Endothelial cell of umbilical vein (primary cell): ENCODE data around the gene MIEF1. TPM values are rescaled to one million over a fixed set of nuclear protein-coding genes. Genes with fewer than 3 reads are reported as not detected.

Source experiments
- BruUV-seq: library from RNA; stranded (reverse); fragments of 400-500 nt; replicated peaks from 2 replicates; lab custom pipeline; 2021; lab: Mats Ljungman, UMichigan
- CTCF ChIA-PET: fragments of 300-600, 350-600 bp; sonication (Branson Sonifier 250); formaldehyde crosslinking; loops from one replicate; lab custom pipeline; 2021; ENCODE audit warnings: antibody characterized with exemption, inconsistent platforms; lab: Charles Lee
- POLR2A ChIA-PET: fragments of 300-600, 350-600 bp; sonication (Branson Sonifier 250); formaldehyde crosslinking; loops from one replicate; lab custom pipeline; 2021; ENCODE audit warnings: antibody characterized with exemption, inconsistent platforms; lab: Charles Lee
- DNase-seq: peaks from one replicate; pipeline ENCODE4 v3.0.0-alpha.2; 2011; ENCODE audit warnings: low read depth, low spot score
- FAIRE-seq: peaks from 2 replicates; lab custom pipeline; 2011; peaks lifted over from hg19 to GRCh38; lab: Jason Lieb, UNC
- H2AFZ ChIP-seq: 2 replicates; pipeline ENCODE4 v1.6.0; 2012; ENCODE audit warnings: low read depth, low read length, control low read depth, inconsistent platforms
- H3K27ac ChIP-seq: 2 replicates; pipeline ENCODE4 v1.5.1; 2011; ENCODE audit warnings: low read depth, mild to moderate bottlenecking, control low read depth, low read length, moderate library complexity; ENCODE audit not compliant: insufficient read depth
- H3K27me3 ChIP-seq, 2 experiments: 2 replicates each; pipeline versions ENCODE4 v1.6.0 to v1.6.1; 2011; ENCODE audit warnings: low read length in 2 of 2, mixed read lengths in 1 of 2; ENCODE audit not compliant: control insufficient read depth in 2 of 2, insufficient read depth in 2 of 2
- H3K36me3 ChIP-seq, 2 experiments: 2 replicates in 1 of 2; 3 replicates in 1 of 2; pipeline ENCODE4 v1.5.1; 2011; ENCODE audit warnings: low read length in 2 of 2, mild to moderate bottlenecking in 1 of 2, moderate library complexity in 1 of 2; ENCODE audit not compliant: control insufficient read depth in 2 of 2, insufficient read depth in 2 of 2; ENCODE audit errors: extremely low read depth in 1 of 2
- H3K4me1 ChIP-seq: 3 replicates; pipeline ENCODE4 v1.5.1; 2011; ENCODE audit warnings: mild to moderate bottlenecking, low read length; ENCODE audit not compliant: control insufficient read depth, insufficient read depth; ENCODE audit errors: extremely low read depth
- H3K4me2 ChIP-seq: 2 replicates; pipeline ENCODE4 v1.6.1; 2011; ENCODE audit warnings: low read length, control low read depth, mixed read lengths; ENCODE audit not compliant: insufficient read depth
- H3K4me3 ChIP-seq, 3 experiments: fragments of 200-600 bp in 1 of 3; sonication (generic), shearing (Covaris generic) in 1 of 3; replicated peaks in 1 of 3; 2 replicates each; pipeline ENCODE4 v1.5.1; 2011 to 2016; ENCODE audit warnings: control low read depth in 3 of 3, low read length in 3 of 3, mild to moderate bottlenecking in 2 of 3, inconsistent platforms in 1 of 3, low read depth in 1 of 3, moderate library complexity in 1 of 3; ENCODE audit not compliant: insufficient read depth in 1 of 3
- H3K79me2 ChIP-seq: 2 replicates; pipeline ENCODE4 v1.6.0; 2012; ENCODE audit warnings: low read length, inconsistent platforms; ENCODE audit not compliant: control insufficient read depth, insufficient read depth
- H3K9ac ChIP-seq: replicated peaks from 2 replicates; pipeline ENCODE3; 2011; ENCODE audit warnings: low read length, control low read depth; ENCODE audit not compliant: insufficient read depth; ENCODE audit errors: extremely low read depth
- H3K9me1 ChIP-seq: replicated peaks from 3 replicates; pipeline ENCODE4 v1.6.0; 2011; ENCODE audit warnings: mild to moderate bottlenecking, low read length; ENCODE audit not compliant: control insufficient read depth, insufficient read depth; ENCODE audit errors: extremely low read depth
- H3K9me3 ChIP-seq: replicated peaks from 2 replicates; pipeline ENCODE4 v1.5.1; 2012; ENCODE audit warnings: low read length, inconsistent platforms; ENCODE audit not compliant: control insufficient read depth, insufficient read depth
- H4K20me1 ChIP-seq: replicated peaks from 2 replicates; pipeline ENCODE3; 2011; ENCODE audit warnings: mild to moderate bottlenecking, low read length; ENCODE audit not compliant: control insufficient read depth, insufficient read depth; ENCODE audit errors: extremely low read depth
- CTCF ChIP-seq, 2 donors: IDR thresholded peaks; 1 replicate in 1 of 2; 2 replicates in 1 of 2; pipeline ENCODE4 v1.5.1; 2011; ENCODE audit warnings: low read length in 2 of 2, mild to moderate bottlenecking in 2 of 2, moderate library complexity in 2 of 2, control low read depth in 1 of 2, inconsistent platforms in 1 of 2, low read depth in 1 of 2; ENCODE audit not compliant: insufficient read depth in 1 of 2; ENCODE audit errors: extremely low read depth in 1 of 2
- EZH2 ChIP-seq: IDR thresholded peaks from 2 replicates; pipeline ENCODE4 v1.6.1; 2012; ENCODE audit warnings: borderline replicate concordance, low read depth, mild to moderate bottlenecking, moderate library complexity, low read length, inconsistent platforms; ENCODE audit not compliant: severe bottlenecking
- FOS ChIP-seq: IDR thresholded peaks from 2 replicates; pipeline ENCODE4 v1.6.1; 2011; ENCODE audit warnings: mild to moderate bottlenecking, low read length, moderate library complexity, borderline replicate concordance; ENCODE audit not compliant: insufficient read depth
- GATA2 ChIP-seq: IDR thresholded peaks from 2 replicates; pipeline ENCODE4 v1.7.0; 2011; ENCODE audit warnings: low read depth, mild to moderate bottlenecking, moderate library complexity, mixed read lengths, low read length; ENCODE audit not compliant: insufficient read length, insufficient read depth
- JUN ChIP-seq: IDR thresholded peaks from 2 replicates; pipeline ENCODE4 v1.6.1; 2011; ENCODE audit warnings: borderline replicate concordance, low read depth; ENCODE audit not compliant: insufficient read length, insufficient read depth
- MAX ChIP-seq: IDR thresholded peaks from 2 replicates; pipeline ENCODE4 v1.6.1; 2011; ENCODE audit not compliant: insufficient read depth, insufficient read length
- MYC ChIP-seq: IDR thresholded peaks from one replicate; pipeline ENCODE4 v1.6.1; 2011; ENCODE audit warnings: mild to moderate bottlenecking, low read depth, low read length
- POLR2A ChIP-seq: IDR thresholded peaks from 2 replicates; pipeline ENCODE4 v1.6.1; 2012; ENCODE audit warnings: low read depth, mild to moderate bottlenecking, control low read depth, low read length
- POLR2AphosphoS5 ChIP-seq: IDR thresholded peaks from 2 replicates; pipeline ENCODE4 v1.6.1; 2012; ENCODE audit warnings: low read depth, mild to moderate bottlenecking, control low read depth, low read length, moderate library complexity; ENCODE audit not compliant: insufficient read depth
- dilution Hi-C: fragments of 300-500 bp; cut with MboI; formaldehyde crosslinking; loops from one replicate; pipeline ENCODE4 v1.15.0; 2019; ENCODE audit warnings: low sequenced_read_pairs; ENCODE audit not compliant: extremely low pct_ligation_motif_present
- intact Hi-C: fragments of 100-400 bp; cut with micrococcal nuclease; formaldehyde crosslinking; loops from one replicate; pipeline ENCODE4 v1.10.0; 2022
- polyA plus RNA-seq, 4 experiments: library from polyadenylated mRNA; depleted of rRNA in 3 of 4; stranded (reverse) in 3 of 4; unstranded in 1 of 4; fragments of >200 nt; gene quantifications; 2 replicates each; pipeline versions ENCODE4 v1.2.1 to v1.2.3, GENCODE V29; 2011 to 2012; ENCODE audit warnings: missing spikeins in 1 of 4
- total RNA-seq: library from RNA; stranded (reverse); gene quantifications from 2 replicates; pipeline ENCODE4 v1.2.3, GENCODE V29; 2021

MIEF1 gene
- total and polyA plus RNA-seq, 2 donors (not counting 3 experiments of a cell fraction or from before 2014, with no cell fraction given): 14.2 to 31.1 TPM

- H3K36me3 ChIP-seq: no peaks in the 10 kb centered on the region
- TF ChIP-seq MYC (no peak), FOS (no peak), GATA2 (no peak)
- dilution Hi-C loops: no loop called here
- no peaks in the 10 kb centered on the region for H3K9me1 ChIP-seq
- no peaks in the 10 kb centered on the region for H3K4me1 ChIP-seq
- intact Hi-C loops: no loop called here
- H3K4me2 ChIP-seq: no peak overlapping the region
- BruUV-seq: no TSS peak
- ChIA-PET POLR2A (interaction anchor here (0.7 kb wide), 1 partner anchor 26 kb away, joined by 3 read pairs; no protein-coding TSS in a partner anchor), CTCF (interaction anchor here (0.9 to 1.2 kb wide), 5 partner anchors 12 to 135 kb away, joined by 3 to 7 read pairs (median 4); no protein-coding TSS in a partner anchor)
- no peak overlapping the region for H3K9ac ChIP-seq
- no peaks in the 10 kb centered on the region for H3K79me2 ChIP-seq
- H3K27me3 ChIP-seq: no peaks in the 10 kb centered on the region
- H3K4me3 ChIP-seq: no peak overlapping the region
- no peak for FAIRE-seq
- H4K20me1 ChIP-seq: no peaks in the 10 kb centered on the region
- H3K27ac ChIP-seq: no peak overlapping the region
- no peaks in the 10 kb centered on the region for H3K9me3 ChIP-seq
- DNase-seq: no peak
- no peak overlapping the region for H2AFZ ChIP-seq
Measured at GRCh38 chr22:39478441-39478850, 23.6 kb upstream of the MIEF1 start.

GRCh38 chr22:39479254-39479653 is 22.8 kb upstream of the MIEF1 start:
- no peaks in the 10 kb centered on the region for H3K9me3 ChIP-seq
- H2AFZ ChIP-seq: no peak overlapping the region
- H3K4me1 ChIP-seq: no peaks in the 10 kb centered on the region
- ChIA-PET CTCF (interaction anchor here (1.0 kb wide), 1 partner anchor 50 kb away, joined by 7 read pairs; no protein-coding TSS in a partner anchor), POLR2A (no interaction called here)
- no peak overlapping the region for H3K9ac ChIP-seq
- H3K4me2 ChIP-seq: no peak overlapping the region
- H3K79me2 ChIP-seq: no peaks in the 10 kb centered on the region
- no peaks in the 10 kb centered on the region for H3K36me3 ChIP-seq
- no peak for DNase-seq
- BruUV-seq: no TSS peak
- H3K27me3 ChIP-seq: no peaks in the 10 kb centered on the region
- intact Hi-C loops (no loop called here), dilution Hi-C loops (no loop called here)
- FAIRE-seq: no peak
- H3K27ac ChIP-seq: no peak overlapping the region
- TF ChIP-seq JUN (no peak), FOS (no peak), MAX (no peak), GATA2 (no peak), EZH2 (no peak), MYC (no peak), POLR2AphosphoS5 (no peak), CTCF (IDR thresholded peaks at IDR 0.05; ENCODE audit: extremely low read depth in 1 of 2, insufficient read depth in 1 of 2, low read depth in 1 of 2, low read length in 2 of 2) (no peak), POLR2A (no peak)
- H3K4me3 ChIP-seq: no peak overlapping the region
- H4K20me1 ChIP-seq: no peaks in the 10 kb centered on the region
- H3K9me1 ChIP-seq: no peaks in the 10 kb centered on the region
